ENCODE data around the gene DNAH8.
"Not testable (repeated sequence)": the region's sequence is repeated elsewhere in the genome, so short reads cannot be mapped to it uniquely, and the experiment has no call there.

Gene DNAH8

DNA sequence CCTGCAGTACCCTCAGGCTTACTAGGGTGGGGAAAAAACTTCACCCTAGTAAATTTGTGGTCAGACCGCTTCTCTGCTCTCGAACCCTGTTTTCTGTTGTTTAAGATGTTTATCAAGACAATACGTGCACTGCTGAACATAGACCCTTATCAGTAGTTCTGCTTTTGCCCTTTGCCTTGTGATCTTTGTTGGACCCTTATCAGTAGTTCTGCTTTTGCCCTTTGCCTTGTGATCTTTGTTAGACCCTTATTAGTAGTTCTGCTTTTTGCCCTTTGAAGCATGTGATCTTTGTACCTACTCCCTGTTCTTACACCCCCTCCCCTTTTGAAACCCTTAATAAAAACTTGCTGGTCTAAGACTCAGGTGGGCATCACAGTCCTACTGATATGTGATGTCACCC lies 15.4 kb upstream of the DNAH8 start:
- H3K4me3 ChIP-seq (ENCODE audit: low read depth, low read length); DNase-seq (ENCODE audit: low read depth): not testable (repeated sequence)

DNA sequence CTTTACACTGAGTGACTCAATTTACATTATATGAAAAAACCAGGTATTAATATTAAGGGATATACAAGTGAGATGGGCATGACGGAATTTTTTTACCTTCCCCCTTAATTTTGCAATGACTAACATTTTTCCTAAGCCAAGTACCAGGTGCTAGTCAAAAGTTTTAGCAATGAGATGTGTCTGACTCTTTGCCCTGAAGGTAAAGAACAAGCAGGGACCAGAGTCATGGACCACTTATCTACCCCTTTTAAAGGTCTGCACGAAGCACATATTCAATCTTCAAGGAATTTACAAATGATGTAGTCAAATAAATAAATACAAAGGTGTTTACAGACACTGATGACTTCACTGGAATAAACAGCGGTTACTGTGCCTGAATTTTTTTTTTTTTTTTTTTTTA lies 13.6 kb upstream of the DNAH8 start:
- no peak for DNase-seq (ENCODE audit: low read depth)
- H3K4me3 ChIP-seq (ENCODE audit: low read depth, low read length), result no peak overlapping the region

DNA sequence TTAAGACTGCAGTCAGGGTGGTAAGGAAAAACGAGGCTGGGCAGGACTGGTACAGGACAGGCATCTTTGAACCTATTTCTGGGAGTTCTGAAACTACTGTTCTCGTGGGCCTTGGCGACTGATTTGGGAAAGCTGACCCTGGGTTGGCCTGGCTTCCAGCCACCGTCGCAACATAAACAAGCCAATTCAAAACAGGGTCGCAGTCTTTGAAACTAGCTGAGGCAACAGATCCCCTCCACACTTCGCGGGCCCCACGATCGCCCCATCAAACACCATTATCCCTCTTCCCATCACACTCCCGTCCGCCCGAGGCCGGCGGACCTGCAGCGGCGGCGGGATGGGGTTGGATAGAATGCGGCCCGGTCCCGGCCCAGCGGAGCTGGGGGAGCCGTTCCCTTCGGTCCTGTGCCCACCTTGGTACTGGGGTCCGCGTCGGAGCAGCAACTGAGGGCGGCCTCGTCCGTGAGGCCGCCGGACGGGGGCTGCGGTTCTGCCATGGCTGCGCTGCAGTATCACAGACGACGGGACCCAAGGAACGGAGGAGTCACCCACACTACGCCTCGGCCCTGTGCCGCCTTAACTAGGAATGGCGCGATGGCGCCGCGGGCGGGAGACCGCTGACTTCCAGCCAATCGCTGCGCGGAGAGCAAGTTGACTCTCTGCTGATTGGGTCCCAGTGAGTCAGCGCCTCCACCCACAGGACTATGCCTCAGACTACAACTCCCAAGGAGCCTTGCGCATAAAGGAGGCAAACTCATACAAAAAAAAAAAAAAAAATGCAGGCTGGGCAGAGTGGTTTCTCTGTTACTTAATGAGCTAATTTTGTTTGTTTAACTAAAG lies 12.3 kb upstream of the DNAH8 start, which contains the start of gene GLO1:
Gene GLO1 (minus strand): TSS at position 588 of the 840 bp plus-strand sequence. CDS start 91 bp downstream, at position 497.
- peak; percentile 95 for DNase-seq (ENCODE audit: low read depth)
- H3K4me3 ChIP-seq (ENCODE audit: low read depth, low read length), result peak within 1 kb of the TSS; percentile 77

DNA sequence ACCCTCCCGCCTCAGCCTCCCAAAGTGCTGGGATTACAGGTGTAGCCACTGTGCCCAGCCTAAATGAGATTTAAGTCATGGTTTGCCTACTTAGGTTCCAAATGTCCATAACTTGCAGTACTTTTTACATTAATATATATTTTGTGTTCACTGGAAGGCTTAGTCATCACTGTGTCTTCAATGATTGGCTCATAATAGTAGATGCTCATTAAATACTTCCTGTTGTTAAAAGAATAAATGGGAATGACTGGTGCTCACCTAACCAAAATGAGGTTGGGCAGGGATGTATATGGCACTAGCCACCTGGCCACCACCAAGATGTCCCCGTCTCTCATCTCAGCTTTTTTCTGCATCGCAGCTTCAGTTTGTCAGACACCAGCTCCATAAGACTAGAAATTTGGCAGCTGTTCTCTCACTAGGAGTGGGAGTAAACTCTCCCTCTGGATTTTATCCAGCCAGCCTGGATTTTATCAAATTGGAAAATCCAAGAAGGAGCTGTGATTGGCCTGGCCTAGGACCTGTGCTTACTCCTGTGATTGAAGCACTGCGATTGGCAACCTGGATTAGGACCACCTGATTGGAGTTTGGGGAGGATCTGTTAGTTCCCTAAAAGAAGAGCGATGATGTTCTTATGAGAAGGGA lies 11.0 kb upstream of the DNAH8 start:
- no peak for DNase-seq (ENCODE audit: low read depth)
- no peak overlapping the region for H3K4me3 ChIP-seq (ENCODE audit: low read depth, low read length)

DNA sequence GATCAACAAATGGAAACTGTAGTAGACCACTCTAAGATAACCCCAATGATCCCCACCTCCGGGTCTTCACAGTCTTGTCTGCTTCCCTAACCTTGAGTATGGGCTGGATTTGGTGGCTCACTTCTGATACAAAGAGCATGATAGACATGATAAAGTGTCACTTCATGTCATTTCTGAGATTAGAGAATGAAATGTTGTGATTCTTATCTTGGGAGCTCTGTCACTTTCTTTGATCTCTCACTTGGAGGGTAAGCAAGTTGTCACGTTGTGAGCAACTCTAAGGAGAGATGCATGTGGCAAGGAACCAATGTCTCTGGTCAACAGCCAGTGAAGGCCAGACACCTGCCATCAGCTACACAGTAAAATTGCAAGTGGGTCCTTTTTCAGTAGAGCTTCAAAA lies 9.2 kb upstream of the DNAH8 start:
- H3K4me3 ChIP-seq (ENCODE audit: low read depth, low read length), result no peak overlapping the region
- no peak for DNase-seq (ENCODE audit: low read depth)

DNA sequence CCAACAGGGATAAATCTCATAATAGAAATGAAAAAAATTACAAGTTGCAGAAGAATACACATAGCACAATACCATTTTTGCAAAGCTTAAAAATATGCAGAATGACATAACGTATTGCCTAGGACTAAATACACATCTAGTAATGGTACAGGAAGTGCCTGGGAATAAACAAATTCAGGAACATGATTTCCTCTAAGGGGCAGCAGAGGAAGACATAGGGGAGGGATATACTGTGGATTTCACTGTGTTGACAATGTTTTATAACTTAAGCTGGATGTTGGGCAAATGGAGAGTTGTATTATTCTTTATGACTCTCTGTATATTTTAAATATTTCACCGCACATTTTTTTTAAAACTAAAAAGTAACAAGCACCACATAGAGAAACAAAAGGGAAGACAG lies 6.6 kb upstream of the DNAH8 start:
- no peak for DNase-seq (ENCODE audit: low read depth)

DNA sequence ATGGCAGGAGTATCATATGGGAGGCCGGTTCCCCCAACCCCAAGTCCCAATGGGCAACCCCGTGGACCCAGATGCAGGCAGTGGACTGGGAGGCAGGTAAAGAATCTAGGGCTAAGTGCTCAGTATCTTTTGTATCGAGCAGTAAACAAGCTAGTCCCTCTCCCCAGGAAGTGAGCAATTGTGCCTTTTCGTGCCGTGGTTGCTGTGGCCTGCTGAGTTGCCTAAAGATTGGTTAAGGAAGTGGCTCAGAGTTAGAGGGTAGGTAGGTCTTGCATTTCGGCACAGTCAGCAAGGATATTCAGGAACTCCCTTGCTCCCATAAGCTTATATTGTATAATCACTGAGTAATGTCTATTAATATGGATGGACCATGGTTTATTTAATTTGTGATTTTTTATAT lies 1.3 kb upstream of the DNAH8 start:
- H3K4me3 ChIP-seq (ENCODE audit: low read depth, low read length), result no peak overlapping the region
- DNase-seq (ENCODE audit: low read depth), result no peak

More for the DNA sequence above, 6.6 kb upstream of the DNAH8 start:
- no peak overlapping the region for H3K4me3 ChIP-seq (ENCODE audit: low read depth, low read length)

DNA sequence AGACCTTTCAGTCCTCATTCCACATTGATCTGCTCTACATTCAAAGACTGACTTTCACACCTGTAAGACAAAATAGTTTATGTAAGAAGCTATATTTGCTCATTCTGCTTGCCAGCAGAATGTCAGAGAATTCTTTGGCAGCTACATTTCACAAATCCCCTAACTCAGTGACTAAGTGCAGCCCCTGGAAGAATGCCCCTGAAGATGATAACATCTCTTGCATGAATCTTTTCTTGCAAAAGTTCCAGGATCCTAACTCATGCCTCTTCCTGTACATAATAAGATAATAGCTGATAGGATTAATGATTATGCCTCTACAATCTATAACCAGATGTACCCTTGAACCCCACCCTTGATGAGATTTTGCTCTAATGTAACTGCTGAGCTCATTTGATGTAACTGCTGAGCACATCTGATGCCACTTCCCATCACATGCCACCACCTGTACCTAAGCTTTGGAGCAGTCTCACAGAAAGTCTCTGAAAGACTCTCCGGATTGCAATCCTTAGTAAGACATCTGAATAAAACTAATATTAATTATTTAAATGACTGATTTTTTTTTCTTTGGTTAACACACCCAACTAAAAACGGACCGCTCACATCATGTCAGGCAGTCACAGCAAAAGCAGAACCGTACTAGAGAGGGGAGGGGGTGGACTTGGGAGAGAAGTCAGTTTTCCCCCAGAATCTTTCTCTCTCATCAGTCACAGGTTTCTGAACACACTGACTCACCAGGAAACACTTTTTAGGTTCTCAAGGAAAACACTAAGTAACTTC lies 684 bp upstream of the DNAH8 start:
- no peak for DNase-seq (ENCODE audit: low read depth)
- peak overlapping the region; percentile 47 for H3K4me3 ChIP-seq (ENCODE audit: low read depth, low read length)

DNA sequence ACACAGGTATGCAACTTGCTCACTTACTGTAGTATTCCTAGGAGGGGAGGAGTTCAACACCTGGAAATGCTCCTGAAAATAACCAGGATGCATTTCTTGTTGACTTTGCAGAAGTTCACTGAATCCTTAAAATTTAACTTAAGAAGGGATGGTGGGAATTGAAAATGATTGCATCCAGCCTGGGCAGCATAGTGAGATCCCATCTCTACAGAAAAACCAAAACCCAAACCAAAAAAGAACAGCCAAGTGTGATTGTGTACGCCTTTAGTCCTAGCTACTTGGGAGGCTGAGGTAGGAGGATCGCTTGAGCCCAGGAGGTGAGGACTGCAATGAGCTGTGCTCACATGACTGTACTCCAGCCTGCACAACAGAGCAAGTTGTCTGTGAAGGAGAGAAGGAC lies 1.7 kb downstream of the DNAH8 start:
- no peak for DNase-seq (ENCODE audit: low read depth)
- no peak overlapping the region for H3K4me3 ChIP-seq (ENCODE audit: low read depth, low read length)

DNA sequence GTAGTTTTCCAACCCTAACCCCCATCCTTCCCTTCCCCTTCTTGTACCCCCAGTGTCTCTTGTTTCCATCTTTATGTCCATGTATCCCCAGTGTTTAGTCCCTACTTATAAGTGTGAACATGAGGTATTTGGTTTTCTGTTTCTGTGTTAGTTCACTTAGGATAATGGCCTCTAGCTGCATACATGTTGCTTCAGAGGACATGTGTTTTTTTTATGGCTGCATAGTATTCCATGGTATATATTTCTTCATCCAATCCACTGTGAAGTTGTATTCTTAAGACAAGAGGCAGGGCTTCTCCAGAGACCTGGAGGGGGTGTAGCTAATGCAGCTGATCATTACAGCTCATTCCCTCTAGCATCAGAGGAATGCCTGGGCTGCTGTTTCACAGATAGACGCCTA lies 4.2 kb downstream of the DNAH8 start:
- no peak overlapping the region for H3K4me3 ChIP-seq (ENCODE audit: low read depth, low read length)
- no peak for DNase-seq (ENCODE audit: low read depth)

DNA sequence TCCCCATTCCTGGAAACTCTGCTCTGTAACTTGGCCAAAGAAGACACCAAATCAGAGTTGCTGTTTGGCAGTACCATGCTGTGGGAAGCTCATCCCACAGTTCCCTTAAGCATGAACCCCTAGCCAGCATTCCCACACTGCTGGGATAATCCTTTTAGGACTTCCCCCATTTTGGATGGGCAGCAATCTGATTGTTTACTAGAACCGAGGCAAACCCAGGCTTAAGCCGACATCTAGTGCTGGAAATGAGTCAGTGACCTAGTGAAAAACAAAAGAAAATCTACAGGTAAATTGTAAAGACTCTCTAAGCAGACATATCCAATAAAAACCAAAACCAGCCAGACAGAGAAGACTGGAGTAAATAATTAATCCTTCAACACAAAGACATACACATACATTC lies 5.2 kb downstream of the DNAH8 start:
- DNase-seq (ENCODE audit: low read depth), result no peak
- H3K4me3 ChIP-seq (ENCODE audit: low read depth, low read length), result no peak overlapping the region

DNA sequence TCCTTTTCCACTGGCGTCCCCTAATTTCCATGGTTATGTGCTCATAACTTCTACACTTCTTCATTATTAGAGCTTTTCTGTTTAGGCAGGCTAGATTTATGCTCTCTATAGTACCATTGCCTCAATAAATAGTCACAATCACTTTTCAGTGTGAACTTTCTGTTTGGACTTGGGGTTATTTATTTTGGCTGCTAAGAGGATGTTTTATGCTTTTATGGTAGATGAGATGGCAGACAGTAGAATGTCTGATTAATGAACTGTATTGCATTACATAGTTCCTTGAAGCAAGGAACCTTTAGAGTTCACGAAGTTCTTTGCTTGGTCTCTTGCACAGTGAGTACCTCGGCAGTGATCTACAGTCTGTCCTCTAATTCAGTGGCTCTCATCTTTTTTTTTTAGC lies 6.9 kb downstream of the DNAH8 start:
- no peak for DNase-seq (ENCODE audit: low read depth)

DNA sequence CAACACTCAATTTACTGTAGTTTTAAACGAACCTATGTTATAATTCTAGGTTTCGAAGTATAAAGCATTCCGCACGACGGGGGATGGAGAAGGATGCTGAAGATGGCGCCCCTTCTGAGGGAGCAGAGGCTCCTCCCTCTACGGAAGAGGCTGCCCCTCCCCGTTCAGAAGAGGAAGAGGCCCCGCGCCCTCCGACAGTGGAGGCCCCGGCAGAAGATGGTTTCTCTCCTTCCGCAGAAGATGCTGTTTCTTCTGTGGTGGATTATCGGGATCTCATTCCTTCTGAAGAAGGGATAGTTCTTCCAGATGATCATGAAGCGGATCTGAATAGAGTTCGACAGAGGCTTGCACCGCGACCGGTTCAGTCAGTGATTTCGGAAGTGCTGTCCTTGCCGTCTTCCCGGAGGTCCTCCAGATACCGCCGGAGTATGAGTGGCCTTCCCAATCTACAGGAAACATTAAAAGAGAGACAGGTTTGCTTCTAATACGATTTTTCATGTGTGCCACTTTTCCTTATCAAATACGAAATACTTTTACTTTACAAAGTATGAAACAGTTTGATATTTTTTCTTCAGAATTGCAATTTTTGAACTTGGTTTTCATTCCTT lies 7.7 kb downstream of the DNAH8 start:
- no peak for DNase-seq (ENCODE audit: low read depth)
- H3K4me3 ChIP-seq (ENCODE audit: low read depth, low read length), result no peak overlapping the region

More for the DNA sequence above, 6.9 kb downstream of the DNAH8 start:
- H3K4me3 ChIP-seq (ENCODE audit: low read depth, low read length), result no peak overlapping the region

DNA sequence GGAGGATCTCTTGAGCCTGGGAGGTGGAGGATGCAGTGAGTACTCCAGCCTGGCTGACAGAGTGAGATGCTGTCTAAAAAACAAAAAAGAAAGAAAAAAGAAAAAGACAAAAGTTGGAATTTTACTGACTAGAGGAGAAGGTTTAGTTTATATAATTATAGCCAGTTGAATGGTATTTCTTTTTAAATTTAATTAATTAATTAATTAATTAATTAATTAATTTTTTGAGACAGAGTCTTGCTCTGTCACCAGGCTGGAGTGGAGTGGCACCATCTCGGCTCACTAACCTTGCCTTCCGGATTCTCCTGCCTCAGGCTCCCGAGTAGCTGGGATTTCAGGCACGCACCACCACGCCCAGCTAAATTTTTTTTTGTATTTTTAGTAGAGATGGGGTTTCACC lies 8.7 kb downstream of the DNAH8 start:
- no peak for DNase-seq (ENCODE audit: low read depth)
- no peak overlapping the region for H3K4me3 ChIP-seq (ENCODE audit: low read depth, low read length)

DNA sequence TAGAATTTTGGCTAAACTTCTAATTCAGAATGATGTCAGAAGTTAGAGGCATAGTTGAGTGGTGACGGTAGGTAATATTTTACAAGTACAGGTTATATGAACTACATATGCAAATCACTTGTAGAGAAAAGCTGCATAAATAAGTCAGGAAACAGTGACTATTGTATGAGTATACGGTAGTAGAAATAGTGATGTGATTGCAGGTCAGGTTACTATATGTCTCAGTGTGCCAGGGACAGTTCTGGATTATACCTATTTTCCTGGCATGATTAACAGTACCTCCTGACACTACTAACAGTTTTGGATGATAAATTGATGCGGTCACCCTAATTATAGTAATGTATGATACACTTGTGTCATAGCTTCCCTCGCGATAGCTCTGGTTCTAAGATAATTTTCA lies 9.2 kb downstream of the DNAH8 start:
- no peak overlapping the region for H3K4me3 ChIP-seq (ENCODE audit: low read depth, low read length)

DNA sequence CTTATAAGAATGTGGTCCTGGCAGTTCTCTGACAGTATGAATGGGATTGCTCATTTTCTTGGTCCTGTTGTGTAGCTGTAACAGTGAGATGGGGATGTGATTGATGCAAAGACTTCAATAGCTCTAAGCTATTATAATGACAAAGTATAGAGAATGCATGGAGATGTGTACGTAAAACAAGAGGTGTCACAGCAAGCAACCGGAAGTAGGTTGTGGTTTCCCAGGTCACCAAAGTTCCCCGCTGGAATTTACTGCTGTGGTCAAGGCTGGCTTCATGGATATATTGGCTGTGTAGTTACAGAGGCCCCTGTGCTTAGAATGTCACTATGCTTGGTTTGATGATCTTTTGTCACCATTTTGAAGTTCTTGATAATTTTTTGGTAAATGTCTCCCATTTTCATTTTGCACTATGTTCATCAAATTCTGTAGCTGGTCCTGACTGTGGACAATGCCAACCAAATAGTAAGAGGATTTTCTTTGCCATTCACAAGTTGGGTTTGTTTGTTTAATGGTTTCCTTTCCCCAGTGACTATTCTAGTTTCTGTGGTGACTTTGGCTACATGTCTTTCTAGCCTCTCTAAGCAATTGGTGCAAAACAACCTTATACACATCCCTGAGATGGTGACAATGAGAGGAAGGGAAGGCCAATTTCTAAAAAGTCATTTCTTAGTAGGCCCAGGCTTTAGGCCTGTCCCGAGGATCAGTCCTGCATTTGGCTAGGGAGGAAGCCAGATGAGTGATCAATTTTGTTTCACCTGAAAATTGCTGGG lies 10.5 kb downstream of the DNAH8 start:
- H3K4me3 ChIP-seq (ENCODE audit: low read depth, low read length), result no peak overlapping the region
- no peak for DNase-seq (ENCODE audit: low read depth)

More for the DNA sequence above, 9.2 kb downstream of the DNAH8 start:
- no peak for DNase-seq (ENCODE audit: low read depth)

DNA sequence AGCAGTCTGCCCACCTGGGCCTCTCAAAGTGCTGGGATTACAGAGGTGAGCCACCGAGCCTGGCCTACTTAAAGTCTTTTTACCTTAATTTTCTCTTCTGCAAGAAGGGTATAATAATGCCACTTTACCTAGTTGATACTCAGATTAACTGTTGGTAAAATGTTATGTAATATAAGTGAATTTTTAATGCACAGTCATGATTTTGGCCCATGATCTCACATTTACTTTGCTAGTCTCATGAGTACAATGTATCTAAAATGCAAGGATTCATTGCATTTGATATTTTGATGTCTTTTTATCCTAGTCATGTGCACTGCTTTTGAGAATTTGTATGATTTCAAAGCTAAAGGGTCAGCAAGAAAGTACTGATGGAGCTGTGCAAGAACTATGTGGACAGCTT lies 13.1 kb downstream of the DNAH8 start:
- no peak for DNase-seq (ENCODE audit: low read depth)
- no peak overlapping the region for H3K4me3 ChIP-seq (ENCODE audit: low read depth, low read length)

DNA sequence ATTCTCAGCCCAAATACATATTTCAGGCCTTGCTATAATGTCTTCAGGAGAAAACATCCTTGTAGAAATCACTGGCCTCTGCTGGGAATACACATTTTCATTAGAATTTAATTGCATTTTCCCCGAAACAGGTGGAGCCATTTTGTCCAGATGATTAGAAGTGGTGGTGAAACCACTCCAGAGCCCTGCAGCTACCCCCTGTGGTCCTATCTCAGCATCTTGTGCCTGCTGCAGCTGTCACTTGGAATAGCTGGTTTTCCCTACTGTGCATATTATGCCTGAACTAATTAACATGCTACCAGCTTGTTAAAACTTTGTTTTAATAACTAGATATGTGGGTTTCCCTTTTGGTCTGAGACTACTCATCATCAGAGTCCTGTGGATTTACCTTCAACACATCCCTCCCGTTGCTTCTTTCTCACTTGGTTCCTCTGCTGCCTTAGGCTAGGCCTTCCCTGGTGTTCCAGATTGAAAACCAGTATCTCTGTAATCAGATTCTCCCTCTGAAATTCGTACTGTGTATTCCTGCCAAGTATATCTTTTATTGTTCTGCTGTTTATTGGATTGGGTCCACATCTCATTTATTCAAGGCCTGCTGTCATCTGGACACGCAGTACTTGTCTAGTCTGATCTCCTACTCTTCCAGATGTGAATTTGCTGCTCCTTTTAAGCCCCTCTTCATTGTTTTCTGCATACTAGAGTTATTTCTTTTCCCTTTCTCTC lies 15.2 kb downstream of the DNAH8 start:
- no peak overlapping the region for H3K4me3 ChIP-seq (ENCODE audit: low read depth, low read length)
- DNase-seq (ENCODE audit: low read depth), result no peak

DNA sequence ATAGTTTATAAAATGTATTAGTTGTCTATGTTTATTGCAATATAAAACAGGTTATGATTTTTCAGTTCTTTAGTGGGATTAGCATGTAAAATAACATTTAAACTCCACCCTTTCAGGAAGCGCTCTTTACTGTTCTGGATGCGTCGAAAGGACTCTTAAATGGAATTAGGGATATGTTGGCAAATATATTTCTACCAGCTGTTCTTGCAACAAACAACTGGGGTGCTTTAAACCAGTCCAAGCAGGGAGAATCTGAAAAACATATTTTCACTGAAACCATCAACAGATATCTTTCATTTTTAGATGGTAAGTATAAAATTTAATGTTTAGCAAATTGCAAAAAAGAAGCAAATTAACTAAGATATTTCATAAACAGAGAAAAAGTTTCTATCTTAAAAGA lies 21.8 kb downstream of the DNAH8 start:
- DNase-seq (ENCODE audit: low read depth), result no peak

More for the DNA sequence above, 21.8 kb downstream of the DNAH8 start:
- no peak overlapping the region for H3K4me3 ChIP-seq (ENCODE audit: low read depth, low read length)

All from skeletal muscle cell (primary cell).